CD4-positive, alpha-beta T cell treated with Interleukin-10 for 1 hour (primary cell): ENCODE results near the gene RAB11FIP2.
"Not testable (repeated sequence)": the region's sequence is repeated elsewhere in the genome, so short reads cannot be mapped to it uniquely, and the experiment has no call there.

Source experiments
- DNase-seq: peaks from one replicate; pipeline ENCODE4 v3.0.0-alpha.2; 2020

RAB11FIP2 gene

DNA sequence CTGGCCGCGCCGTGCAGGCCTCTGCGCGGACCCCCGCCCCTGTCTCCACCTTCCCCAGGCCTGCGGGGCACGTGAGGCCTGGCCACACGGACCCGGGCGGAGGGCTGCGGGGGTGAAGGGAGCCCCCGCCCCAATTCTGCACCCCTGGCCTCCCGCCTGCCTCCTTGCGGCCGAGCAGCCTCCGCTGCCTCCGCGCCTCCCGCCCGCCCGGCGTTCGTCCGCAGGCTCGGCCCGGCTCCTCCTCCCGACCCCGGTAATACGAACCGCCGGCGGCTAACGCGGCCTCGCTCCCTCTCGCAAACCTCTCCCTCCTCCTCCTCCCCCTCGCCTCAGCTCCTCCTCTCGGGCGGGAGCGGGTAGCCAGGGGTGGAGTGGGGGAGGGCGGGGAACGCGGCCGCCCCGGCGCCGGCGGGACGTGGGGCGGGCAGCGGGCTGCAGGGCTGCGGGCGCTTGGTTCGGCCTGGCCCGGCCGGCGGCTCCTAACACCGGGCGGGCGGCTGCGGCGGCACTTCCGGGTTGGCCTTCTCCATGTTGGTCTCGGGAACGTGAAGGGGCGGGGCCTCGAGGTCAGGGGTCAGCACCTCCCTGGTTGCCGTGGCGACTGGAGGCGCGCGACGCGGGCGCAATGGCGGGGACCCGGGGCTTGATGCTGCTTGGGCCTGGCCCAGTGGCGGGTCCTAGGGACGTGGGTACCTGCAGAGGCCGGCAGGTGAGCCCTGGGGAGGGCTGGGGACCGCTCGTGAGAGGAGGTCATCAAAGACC is at the start of gene RAB11FIP2:
TSS of gene RAB11FIP2 (minus strand) at position 547 of the 762 bp plus-strand sequence. CDS start 778 bp downstream, outside the sequence.
- DNase-seq, result peak; percentile 94

- DNase-seq, result no peak
Measured at GRCh38 chr10:118096022-118096421, 49.3 kb upstream of the RAB11FIP2 start.

- DNase-seq, result no peak
Measured at GRCh38 chr10:118092209-118092608, 45.5 kb upstream of the RAB11FIP2 start.

DNA sequence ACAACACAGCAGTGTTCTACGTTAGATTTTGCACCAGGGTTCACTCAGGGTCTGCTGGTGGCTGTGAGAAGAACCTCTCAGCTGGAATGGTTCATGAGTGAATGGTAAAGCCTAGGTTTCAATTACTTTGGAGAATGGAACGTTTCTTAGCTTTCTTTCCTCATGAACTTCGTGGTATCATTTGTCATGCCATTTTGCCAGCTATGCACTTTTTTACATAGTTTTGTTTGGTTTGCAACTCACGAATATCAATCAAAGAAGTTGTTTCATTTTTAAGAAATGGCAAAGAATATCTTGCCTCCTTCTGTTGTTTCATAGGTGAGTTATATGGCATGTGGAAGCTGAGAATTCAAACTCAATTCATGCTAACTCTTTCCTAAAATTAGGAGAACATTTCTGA is 34.1 kb upstream of the RAB11FIP2 start:
- DNase-seq, result no peak

DNA sequence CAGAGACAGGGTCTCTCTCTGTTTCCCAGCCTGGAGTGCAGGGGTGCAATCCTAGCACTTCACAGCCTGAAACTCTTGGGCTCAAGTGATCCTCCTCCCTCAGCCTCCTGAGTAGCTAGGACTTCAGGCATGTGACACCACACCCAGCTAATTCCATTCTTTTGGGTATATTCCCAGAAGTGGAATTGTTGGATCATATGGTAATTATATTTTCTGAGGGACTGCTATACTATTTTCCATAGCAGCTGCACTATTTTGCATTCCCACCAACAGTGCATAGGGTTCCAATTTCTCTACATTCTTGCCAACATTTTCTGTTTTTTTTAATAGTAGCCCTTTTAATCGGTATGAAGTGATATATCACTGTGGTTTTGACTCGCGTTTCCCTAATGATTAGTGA is 30.0 kb upstream of the RAB11FIP2 start:
- no peak for DNase-seq

DNA sequence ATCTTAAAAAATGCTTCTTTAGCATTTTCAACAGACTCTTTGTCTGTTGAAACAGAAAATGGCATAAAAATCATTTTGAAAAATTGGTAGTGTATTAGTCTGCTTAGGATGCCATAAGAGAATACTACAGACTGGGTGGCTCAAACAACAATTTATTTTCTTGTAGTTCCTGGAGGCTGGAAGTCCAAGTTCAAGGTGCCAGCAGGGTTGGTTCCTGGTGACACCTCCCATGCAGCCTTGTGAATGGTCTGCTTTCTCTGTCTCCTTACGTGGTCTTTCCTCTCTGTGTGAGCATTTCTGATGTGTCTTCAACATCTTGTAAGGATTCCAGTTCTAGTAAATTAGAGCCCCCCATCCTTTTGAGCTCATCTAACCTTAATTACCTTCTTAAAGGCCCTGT is 26.1 kb upstream of the RAB11FIP2 start:
- DNase-seq, result no peak

GRCh38 chr10:118067389-118067788 is 20.6 kb upstream of the RAB11FIP2 start:
- DNase-seq, result not testable (repeated sequence)

- no peak for DNase-seq
Measured at GRCh38 chr10:118062798-118063238, 16.1 kb upstream of the RAB11FIP2 start.

DNA sequence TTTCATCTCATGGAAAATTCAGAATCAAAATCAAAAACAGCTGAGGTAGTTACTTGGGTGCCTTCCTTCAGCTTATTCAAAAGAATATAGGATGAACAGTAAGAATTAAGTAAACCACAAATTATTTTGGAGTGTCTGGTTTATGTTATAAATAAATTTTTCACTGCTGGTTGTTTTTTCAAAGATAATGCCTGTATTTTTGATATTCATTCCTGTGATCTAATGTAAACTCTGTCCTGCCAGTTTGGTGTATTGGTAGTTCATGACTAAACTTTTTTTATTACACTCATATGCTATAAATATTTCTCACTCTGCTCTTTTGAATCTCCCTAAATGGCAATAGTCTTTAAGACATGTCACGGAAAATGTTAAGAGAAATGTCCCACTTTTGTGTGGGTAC is 11.6 kb upstream of the RAB11FIP2 start:
- DNase-seq, result no peak

DNA sequence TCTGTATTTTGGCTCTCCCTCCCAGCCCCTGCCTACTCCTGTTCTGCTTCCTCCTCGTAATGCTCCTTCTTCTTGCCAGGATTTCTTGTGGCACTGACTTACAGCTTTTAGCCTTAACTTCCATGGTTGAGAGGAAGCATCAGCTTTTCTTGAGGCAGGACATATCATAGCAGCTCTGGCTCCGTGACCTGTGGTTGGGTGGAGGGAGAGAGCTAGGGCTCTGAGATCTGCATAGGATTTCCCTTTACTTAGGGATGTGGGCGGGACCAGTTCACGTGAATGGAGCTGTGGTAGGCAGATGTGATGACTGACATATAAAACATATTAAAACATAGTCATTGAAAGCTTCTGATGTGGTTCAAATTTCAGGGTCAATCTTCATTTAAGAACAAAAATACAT is 10.6 kb upstream of the RAB11FIP2 start:
- no peak for DNase-seq

- no peak for DNase-seq
Measured at GRCh38 chr10:118054383-118054782, 7.6 kb upstream of the RAB11FIP2 start.

DNA sequence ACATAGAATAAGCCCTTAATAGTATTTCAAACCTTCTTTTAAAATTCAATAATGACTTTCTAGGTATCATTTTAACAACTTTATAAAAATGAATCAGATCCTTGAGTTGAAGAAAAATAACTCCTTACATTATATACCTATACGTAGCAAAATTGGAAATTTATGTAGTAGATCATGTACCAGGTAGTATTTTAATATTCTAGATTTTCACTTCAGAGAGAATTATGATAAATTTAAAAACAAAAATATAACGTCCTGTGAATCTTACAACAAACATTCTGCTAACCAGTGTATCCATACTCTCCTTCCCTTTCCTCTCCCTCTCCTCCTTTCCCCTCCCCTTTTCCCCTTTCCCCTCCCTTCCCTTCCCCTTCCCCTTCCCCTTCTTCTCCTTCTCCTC is 6.1 kb upstream of the RAB11FIP2 start:
- no peak for DNase-seq

- DNase-seq, result no peak
Measured at GRCh38 chr10:118047880-118048279, 1.1 kb upstream of the RAB11FIP2 start.

DNA sequence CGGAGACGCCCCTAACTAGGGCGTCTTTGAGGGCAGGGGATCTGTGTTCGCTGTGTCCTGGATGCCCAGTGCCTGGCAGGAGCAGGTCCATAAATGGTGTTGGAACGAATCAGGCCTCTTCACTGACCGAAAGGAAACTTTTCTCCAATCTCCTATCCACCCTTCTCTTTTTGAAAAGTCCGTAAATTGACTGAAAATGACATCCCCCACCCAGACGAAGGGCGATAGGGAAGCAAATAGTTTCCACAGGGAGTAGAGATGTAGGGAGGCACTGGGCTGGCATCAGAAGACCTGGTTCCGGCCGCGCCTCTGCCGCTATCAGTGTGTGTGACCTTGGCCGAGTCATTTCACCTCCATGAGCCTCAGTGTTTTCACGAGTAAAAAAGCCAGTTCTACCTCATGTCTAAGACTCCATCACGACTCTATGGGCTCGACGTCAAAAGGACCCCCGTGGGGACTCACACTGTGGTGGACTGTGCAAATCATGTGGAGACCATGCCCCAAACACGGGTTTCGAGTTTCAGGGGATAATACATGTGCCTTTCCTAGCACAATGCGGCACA is 497 bp upstream of the RAB11FIP2 start:
- peak; percentile 1 for DNase-seq

GRCh38 chr10:118045837-118046394 is 825 bp downstream of the RAB11FIP2 start:
- peak; percentile 21 for DNase-seq

GRCh38 chr10:118045158-118045836 is 1.4 kb downstream of the RAB11FIP2 start:
- DNase-seq, result no peak

GRCh38 chr10:118042827-118043242 is 3.9 kb downstream of the RAB11FIP2 start:
- no peak for DNase-seq

DNA sequence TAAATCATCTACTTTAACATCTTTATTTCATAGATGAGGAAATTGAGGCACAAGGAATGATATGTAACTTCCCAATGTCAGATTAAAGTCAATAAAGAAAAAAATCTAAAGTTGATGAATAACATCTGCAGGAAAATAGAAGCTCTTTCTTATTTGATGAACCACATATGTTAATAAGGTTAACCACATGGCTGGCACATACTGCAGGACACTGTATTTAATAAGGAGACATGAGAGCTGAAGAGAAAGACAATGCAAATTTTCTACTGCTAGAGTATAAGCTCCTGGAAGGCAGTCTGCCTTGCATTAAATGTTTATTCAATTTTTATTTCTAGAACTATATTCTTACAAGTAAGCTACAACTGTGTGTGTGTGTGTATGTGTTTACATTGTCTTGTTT is 4.4 kb downstream of the RAB11FIP2 start:
- no peak for DNase-seq

DNA sequence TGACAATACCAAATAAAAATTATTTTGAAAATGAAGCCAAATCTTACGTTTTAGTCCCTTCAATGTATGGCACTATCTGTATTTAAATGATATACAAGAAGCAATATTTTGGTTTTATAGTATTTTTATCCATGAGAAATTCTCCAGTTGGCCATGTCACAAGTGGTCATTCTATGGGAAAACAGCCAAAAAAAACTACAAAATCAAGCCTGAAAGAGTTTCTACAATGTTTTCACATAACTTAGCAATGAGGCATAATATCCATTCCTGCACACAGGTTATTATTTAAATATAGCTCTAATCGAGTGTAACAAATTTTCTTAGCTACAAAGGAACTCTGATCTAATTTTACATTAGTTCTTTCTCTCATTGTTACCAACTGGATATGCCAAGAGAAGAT is 5.4 kb downstream of the RAB11FIP2 start:
- DNase-seq, result no peak

DNA sequence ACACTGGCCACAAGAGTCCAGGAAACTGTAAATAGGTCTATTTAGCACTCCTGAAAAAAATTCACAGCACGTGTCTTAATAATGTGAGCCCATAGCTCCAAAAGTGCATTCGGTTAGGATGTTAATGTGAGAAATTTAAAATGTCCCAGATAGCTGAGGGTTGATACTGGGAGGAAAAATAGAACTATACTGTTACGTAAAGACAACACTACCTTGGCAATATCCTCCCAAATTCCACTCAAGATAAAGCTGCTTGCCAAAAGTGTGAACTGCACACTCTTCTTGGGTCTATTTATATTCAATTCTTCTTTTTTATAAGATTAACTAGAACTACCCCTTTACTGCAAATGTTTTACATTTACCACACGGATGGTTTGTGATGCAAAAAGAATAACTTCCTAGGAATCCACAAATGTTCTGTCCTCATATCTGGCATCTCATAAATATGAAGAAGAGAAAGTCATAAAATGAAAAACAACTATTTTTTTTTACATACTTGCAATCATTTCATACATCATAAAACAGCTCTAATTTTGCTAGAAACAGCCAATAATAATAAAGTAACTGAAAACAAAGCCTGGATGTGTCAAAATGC is 10.4 kb downstream of the RAB11FIP2 start:
- DNase-seq, result no peak

DNA sequence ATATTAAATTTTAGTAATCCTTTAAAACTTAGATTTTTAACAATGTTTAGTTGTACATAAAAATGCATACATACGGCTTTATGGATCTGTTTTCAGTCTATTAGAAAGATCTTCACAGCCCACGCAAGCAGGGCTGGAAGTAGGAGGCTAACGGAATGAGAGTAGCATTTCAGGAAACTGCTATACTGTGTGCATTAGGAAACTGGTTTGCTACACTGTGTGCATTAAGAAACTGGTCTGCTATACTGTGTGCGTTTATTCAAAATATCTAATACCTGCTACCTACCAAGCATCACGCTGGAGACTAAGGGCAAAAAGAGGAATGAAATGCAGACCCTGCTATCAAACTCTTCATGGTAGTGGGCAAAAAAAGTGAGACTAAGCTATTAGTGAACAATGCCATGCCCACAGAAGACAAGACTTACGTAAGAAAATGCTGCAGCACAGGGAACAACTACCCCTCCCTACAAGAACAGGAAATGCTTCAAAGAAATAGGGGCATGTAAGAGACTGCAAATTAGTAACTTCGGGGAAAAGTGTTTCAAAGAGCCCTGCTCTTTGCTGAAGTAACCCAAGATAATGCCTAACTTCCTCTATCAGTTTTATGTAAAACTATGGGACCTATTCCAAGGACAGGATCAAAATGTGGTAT is 11.3 kb downstream of the RAB11FIP2 start:
- DNase-seq, result peak; percentile 18

GRCh38 chr10:118034791-118035261 is 11.9 kb downstream of the RAB11FIP2 start:
- DNase-seq, result no peak

- DNase-seq, result no peak
Measured at GRCh38 chr10:118033905-118034304, 12.8 kb downstream of the RAB11FIP2 start.
